Panc1 (cell line): ENCODE measurements around the gene GALNT9. TPM values are rescaled to one million over a fixed set of nuclear protein-coding genes. Genes with fewer than 3 reads are reported as not detected.

Source experiments
- ATAC-seq: fragments of 200-7000 bp; cut with Tn5 transposase; 2 replicates; pipeline ENCODE4 v1.9.1; 2020; ENCODE audit warnings: mild to moderate bottlenecking, moderate library complexity
- BruUV-seq: library from RNA; stranded (reverse); fragments of 400-500 nt; replicated peaks from 2 replicates; lab custom pipeline; 2021; lab: Mats Ljungman, UMichigan
- CTCF ChIA-PET: fragments of 300-600 bp; sonication (Branson Sonifier 250); formaldehyde crosslinking; loops from one replicate; lab custom pipeline; 2022; ENCODE audit warnings: antibody characterized with exemption; lab: Charles Lee
- POLR2A ChIA-PET: fragments of 300-600 bp; sonication (Branson Sonifier 250); formaldehyde crosslinking; loops from one replicate; lab custom pipeline; 2022; ENCODE audit warnings: antibody characterized with exemption; lab: Charles Lee
- DNase-seq: peaks from one replicate; pipeline ENCODE4 v3.0.0-alpha.2; 2010; ENCODE audit warnings: low read depth, low spot score
- H3K27ac ChIP-seq: 2 replicates; pipeline ENCODE4 v1.5.1; 2011; ENCODE audit warnings: mild to moderate bottlenecking, low read length, inconsistent platforms
- H3K27me3 ChIP-seq: fragments of 200-500 bp; sonication (Bioruptor generic); 2 replicates; pipeline ENCODE4 v1.6.0; 2014; ENCODE audit warnings: low read length, inconsistent platforms; ENCODE audit not compliant: control insufficient read depth, insufficient read depth
- H3K36me3 ChIP-seq: fragments of 200-500 bp; sonication (Bioruptor generic); 2 replicates; pipeline ENCODE4 v1.5.1; 2014; ENCODE audit warnings: inconsistent platforms, mild to moderate bottlenecking, low read length, moderate library complexity; ENCODE audit not compliant: control insufficient read depth, insufficient read depth
- H3K4me1 ChIP-seq: 2 replicates; pipeline ENCODE4 v1.5.1; 2011; ENCODE audit warnings: inconsistent platforms, mild to moderate bottlenecking, low read length, moderate library complexity; ENCODE audit not compliant: control insufficient read depth, insufficient read depth
- H3K4me3 ChIP-seq, 2 experiments: 2 replicates each; pipeline ENCODE4 v1.5.1; 2011 to 2012; ENCODE audit warnings: low read depth in 2 of 2, low read length in 2 of 2, mild to moderate bottlenecking in 2 of 2, inconsistent platforms in 1 of 2, moderate library complexity in 1 of 2
- H3K9me3 ChIP-seq: fragments of 200-500 bp; sonication (Bioruptor generic); 2 replicates; pipeline ENCODE4 v1.5.1; 2014; ENCODE audit warnings: low read depth, mild to moderate bottlenecking, inconsistent platforms, low read length, moderate library complexity; ENCODE audit not compliant: control insufficient read depth, insufficient read depth
- POLR2AphosphoS5 ChIP-seq: IDR thresholded peaks from 2 replicates; pipeline ENCODE4 v1.6.1; 2012; ENCODE audit warnings: mild to moderate bottlenecking, low read depth, low read length, moderate library complexity
- SIN3A ChIP-seq: IDR thresholded peaks from 2 replicates; pipeline ENCODE4 v1.6.1; 2012; ENCODE audit warnings: low read depth, mild to moderate bottlenecking, low read length, moderate library complexity, borderline replicate concordance; ENCODE audit not compliant: insufficient read depth
- TCF7L2 ChIP-seq: IDR thresholded peaks from 2 replicates; pipeline ENCODE4 v1.6.1; 2011; ENCODE audit warnings: mild to moderate bottlenecking, low read depth, low read length, inconsistent platforms
- in situ Hi-C: cut with HindIII; loops from 2 replicates; pipeline ENCODE4 v1.10.0; 2016; ENCODE audit warnings: low sequenced_read_pairs, low pct_unique_long_range_greater_than_20kb
- intact Hi-C: fragments of 100-400 bp; cut with micrococcal nuclease; formaldehyde crosslinking; loops from one replicate; pipeline ENCODE4 v1.10.0; 2022; ENCODE audit not compliant: unreplicated experiment
- total RNA-seq: library from RNA; stranded (reverse); gene quantifications from one replicate; pipeline ENCODE4 v1.2.1, GENCODE V29; 2021; ENCODE audit not compliant: unreplicated experiment
- TF ChIP-seq, protein P1 (sequence below), 2 experiments: IDR thresholded peaks; 2 replicates each; pipeline ENCODE4 v1.6.1; 2011 to 2012; ENCODE audit warnings: low read depth in 2 of 2, control low read depth in 1 of 2, low read length in 1 of 2, mild to moderate bottlenecking in 1 of 2, moderate library complexity in 1 of 2; ENCODE audit not compliant: insufficient read depth in 1 of 2
- TF ChIP-seq, protein P2 (sequence below): fragments of 450-650 bp; IDR thresholded peaks from 2 replicates; pipeline ENCODE4 v1.5.1; 2017; ENCODE audit warnings: mild to moderate bottlenecking

The GALNT9 gene
- total RNA-seq, 1 experiment from 2014 or later = 0.33 TPM

DNA sequence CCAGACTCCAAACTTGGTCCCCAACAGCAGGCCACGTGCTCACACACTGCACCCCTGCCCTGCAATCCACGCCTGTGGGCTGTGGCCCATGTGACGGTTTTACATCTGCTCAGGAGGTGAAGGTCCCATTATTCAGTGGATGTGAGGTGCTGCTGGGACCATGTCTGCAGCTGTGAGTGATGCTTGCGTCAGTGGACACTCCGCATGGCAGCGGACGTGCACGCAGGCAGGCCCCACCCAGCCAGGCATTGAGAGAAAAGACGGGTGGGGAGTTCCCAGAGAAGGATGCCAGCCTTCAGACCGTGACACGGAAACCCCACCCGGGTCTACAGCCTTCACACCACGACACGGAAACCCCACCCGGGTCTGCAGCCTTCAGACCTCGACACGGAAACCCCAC lies 117.6 kb downstream of the GALNT9 start:
- Histone ChIP-seq H3K27ac (no peak overlapping the region), H3K4me3 (no peak overlapping the region), H3K4me1 (no peaks in the 10 kb centered on the region), H3K36me3 (no peaks in the 10 kb centered on the region), H3K9me3 (no peaks in the 10 kb centered on the region), H3K27me3 (no peaks in the 10 kb centered on the region)
- BruUV-seq = no TSS peak
- ChIA-PET POLR2A (no interaction called here), CTCF (no interaction called here)
- DNase-seq (no peak), ATAC-seq (no peak)
- TF ChIP-seq TCF7L2 (no peak), POLR2AphosphoS5 (no peak), SIN3A (no peak)
- TF ChIP-seq, protein P1, sequence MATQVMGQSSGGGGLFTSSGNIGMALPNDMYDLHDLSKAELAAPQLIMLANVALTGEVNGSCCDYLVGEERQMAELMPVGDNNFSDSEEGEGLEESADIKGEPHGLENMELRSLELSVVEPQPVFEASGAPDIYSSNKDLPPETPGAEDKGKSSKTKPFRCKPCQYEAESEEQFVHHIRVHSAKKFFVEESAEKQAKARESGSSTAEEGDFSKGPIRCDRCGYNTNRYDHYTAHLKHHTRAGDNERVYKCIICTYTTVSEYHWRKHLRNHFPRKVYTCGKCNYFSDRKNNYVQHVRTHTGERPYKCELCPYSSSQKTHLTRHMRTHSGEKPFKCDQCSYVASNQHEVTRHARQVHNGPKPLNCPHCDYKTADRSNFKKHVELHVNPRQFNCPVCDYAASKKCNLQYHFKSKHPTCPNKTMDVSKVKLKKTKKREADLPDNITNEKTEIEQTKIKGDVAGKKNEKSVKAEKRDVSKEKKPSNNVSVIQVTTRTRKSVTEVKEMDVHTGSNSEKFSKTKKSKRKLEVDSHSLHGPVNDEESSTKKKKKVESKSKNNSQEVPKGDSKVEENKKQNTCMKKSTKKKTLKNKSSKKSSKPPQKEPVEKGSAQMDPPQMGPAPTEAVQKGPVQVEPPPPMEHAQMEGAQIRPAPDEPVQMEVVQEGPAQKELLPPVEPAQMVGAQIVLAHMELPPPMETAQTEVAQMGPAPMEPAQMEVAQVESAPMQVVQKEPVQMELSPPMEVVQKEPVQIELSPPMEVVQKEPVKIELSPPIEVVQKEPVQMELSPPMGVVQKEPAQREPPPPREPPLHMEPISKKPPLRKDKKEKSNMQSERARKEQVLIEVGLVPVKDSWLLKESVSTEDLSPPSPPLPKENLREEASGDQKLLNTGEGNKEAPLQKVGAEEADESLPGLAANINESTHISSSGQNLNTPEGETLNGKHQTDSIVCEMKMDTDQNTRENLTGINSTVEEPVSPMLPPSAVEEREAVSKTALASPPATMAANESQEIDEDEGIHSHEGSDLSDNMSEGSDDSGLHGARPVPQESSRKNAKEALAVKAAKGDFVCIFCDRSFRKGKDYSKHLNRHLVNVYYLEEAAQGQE (IDR thresholded peaks at IDR 0.05; ENCODE audit: insufficient read depth in 1 of 2, low read depth in 2 of 2, low read length in 1 of 2) = no peak
- TF ChIP-seq, protein P2, sequence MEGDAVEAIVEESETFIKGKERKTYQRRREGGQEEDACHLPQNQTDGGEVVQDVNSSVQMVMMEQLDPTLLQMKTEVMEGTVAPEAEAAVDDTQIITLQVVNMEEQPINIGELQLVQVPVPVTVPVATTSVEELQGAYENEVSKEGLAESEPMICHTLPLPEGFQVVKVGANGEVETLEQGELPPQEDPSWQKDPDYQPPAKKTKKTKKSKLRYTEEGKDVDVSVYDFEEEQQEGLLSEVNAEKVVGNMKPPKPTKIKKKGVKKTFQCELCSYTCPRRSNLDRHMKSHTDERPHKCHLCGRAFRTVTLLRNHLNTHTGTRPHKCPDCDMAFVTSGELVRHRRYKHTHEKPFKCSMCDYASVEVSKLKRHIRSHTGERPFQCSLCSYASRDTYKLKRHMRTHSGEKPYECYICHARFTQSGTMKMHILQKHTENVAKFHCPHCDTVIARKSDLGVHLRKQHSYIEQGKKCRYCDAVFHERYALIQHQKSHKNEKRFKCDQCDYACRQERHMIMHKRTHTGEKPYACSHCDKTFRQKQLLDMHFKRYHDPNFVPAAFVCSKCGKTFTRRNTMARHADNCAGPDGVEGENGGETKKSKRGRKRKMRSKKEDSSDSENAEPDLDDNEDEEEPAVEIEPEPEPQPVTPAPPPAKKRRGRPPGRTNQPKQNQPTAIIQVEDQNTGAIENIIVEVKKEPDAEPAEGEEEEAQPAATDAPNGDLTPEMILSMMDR = no peak
- intact Hi-C loops (loop anchor here (10.0 kb wide), 1 partner anchor 57 kb away; no protein-coding TSS in a partner anchor), in situ Hi-C loops (no loop called here)

DNA sequence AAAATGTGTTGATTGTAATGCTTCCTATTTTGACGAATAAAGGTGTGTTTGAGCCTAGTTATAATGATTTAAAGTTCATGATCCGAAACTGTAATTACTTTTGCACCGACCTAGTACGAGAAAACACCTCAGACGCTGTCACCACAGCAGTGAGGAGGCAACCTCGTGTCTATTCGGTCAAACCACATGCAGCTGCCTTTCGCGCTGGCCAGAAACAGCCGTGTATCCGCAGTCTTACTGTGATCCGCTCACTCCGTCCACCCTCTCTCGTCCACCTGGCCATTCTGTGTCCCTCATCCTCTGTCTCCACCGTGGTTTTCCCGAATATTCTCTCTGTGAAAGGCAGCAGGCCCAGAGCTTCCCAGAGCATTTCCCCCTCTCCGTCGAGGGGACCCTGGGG lies 118.1 kb downstream of the GALNT9 start:
- in situ Hi-C loops (no loop called here), intact Hi-C loops (loop anchor here (10.0 kb wide), 1 partner anchor 57 kb away; no protein-coding TSS in a partner anchor)
- DNase-seq (no peak), ATAC-seq (no peak)
- Histone ChIP-seq H3K4me3 (no peak overlapping the region), H3K36me3 (no peaks in the 10 kb centered on the region), H3K27me3 (no peaks in the 10 kb centered on the region), H3K27ac (no peak overlapping the region), H3K9me3 (no peaks in the 10 kb centered on the region), H3K4me1 (no peaks in the 10 kb centered on the region)
- POLR2A ChIA-PET = no interaction called here
- CTCF ChIA-PET = no interaction called here
- no peak for TF ChIP-seq POLR2AphosphoS5
- TF ChIP-seq SIN3A = no peak
- TF ChIP-seq, protein P1 (IDR thresholded peaks at IDR 0.05; ENCODE audit: insufficient read depth in 1 of 2, low read depth in 2 of 2, low read length in 1 of 2) = no peak
- TF ChIP-seq TCF7L2 = no peak
- TF ChIP-seq, protein P2 = no peak
- no TSS peak for BruUV-seq
